ENCODE data around the gene UBE2QL1.

The UBE2QL1 gene

GRCh38 chr5:6539060-6539459, 90.4 kb downstream of the UBE2QL1 start:
- DNase-seq (ENCODE audit: low read depth), result no peak

DNA sequence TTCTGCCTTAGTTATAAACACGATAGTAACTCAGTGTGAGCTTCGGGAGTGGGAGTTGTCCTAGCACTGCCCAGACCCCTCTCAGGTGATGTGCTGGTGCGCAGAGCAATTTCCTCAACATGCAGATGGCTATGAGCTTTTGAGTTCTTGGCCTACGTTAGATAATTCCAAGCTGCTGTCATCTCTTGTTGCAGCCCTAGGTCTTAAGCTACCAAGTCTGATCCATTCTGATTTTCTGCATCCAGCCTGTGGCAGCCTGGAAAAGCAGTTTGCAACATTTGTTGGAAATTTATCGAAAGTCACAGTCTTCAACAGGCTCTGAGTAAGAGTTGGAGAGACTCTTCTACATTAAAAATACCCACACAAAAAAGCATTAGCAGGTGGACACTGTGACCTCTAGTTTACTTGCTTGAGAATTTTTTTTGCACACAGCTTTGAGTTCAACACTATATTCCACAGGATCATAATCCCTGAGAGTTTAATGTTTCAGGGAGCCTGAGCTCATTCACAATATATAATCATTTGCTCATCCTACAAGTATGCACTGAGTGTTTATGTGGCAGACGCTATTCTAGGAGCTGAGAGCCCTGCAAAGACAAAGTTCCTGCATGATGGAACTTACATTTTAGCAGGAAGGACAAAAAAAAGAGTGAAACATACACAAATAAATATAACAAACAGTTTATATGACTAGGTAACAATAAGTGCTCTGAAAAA, 91.6 kb downstream of the UBE2QL1 start:
- peak; percentile 16 for DNase-seq (ENCODE audit: low read depth)

- no peak for DNase-seq (ENCODE audit: low read depth)
Measured at GRCh38 chr5:6541256-6542013, 92.8 kb downstream of the UBE2QL1 start.

GRCh38 chr5:6542421-6543345, 94.0 kb downstream of the UBE2QL1 start:
- no peak for DNase-seq (ENCODE audit: low read depth)

DNA sequence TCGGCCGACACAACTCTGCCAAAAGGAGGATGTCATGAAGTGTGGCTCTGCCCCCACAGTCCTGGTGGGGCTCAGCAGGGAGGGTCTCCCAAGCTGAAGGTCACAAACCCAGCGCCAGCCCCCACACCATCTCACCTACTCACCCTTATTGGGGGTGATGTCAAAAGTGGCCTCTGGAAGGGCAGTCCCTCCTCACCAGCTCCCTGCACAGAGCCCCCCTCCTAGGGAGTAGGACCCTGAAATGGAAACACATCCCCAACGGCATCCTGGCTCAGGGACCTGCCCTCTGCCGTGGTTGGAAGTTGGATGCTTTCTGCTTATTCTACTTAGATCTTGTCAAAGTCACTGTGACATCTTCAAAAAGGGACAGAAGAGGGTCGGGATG, 94.7 kb downstream of the UBE2QL1 start:
- no peak for DNase-seq (ENCODE audit: low read depth)

- no peak for DNase-seq (ENCODE audit: low read depth)
Measured at GRCh38 chr5:6543830-6544560, 95.3 kb downstream of the UBE2QL1 start.
